Liver (tissue), 9 donors: ENCODE results near the gene LRTM1. TPM values are rescaled to one million over a fixed set of nuclear protein-coding genes. Genes with fewer than 3 reads are reported as not detected.

Source experiments
- DNase-seq: peaks from one replicate; pipeline ENCODE4 v3.0.0-alpha.2; 2017; ENCODE audit warnings: low spot score
- H3K27ac ChIP-seq, 2 donors: one replicate each; pipeline ENCODE4 v1.7.0; 2013; ENCODE audit warnings: inconsistent platforms in 2 of 2, low read length in 2 of 2, control low read depth in 1 of 2, low read depth in 1 of 2, mild to moderate bottlenecking in 1 of 2
- H3K27me3 ChIP-seq, 4 donors: one replicate each; pipeline versions ENCODE4 v1.6.1 to v1.7.0; 2013; ENCODE audit warnings: low read length in 3 of 4, inconsistent platforms in 1 of 4, mild to moderate bottlenecking in 1 of 4, moderate library complexity in 1 of 4; ENCODE audit not compliant: control insufficient read depth in 4 of 4, insufficient read depth in 4 of 4
- H3K36me3 ChIP-seq, 4 donors: one replicate each; pipeline versions ENCODE4 v1.6.1 to v1.7.0; 2013; ENCODE audit warnings: low read length in 3 of 4, mild to moderate bottlenecking in 3 of 4, low read depth in 1 of 4, moderate library complexity in 1 of 4; ENCODE audit not compliant: control insufficient read depth in 4 of 4, insufficient read depth in 3 of 4
- H3K4me1 ChIP-seq, 4 donors: one replicate each; pipeline versions ENCODE4 v1.6.1 to v1.7.0; 2013; ENCODE audit warnings: low read length in 3 of 4, mild to moderate bottlenecking in 3 of 4, moderate library complexity in 1 of 4; ENCODE audit not compliant: control insufficient read depth in 4 of 4, insufficient read depth in 4 of 4
- H3K4me3 ChIP-seq, 3 donors: one replicate each; pipeline versions ENCODE4 v1.6.1 to v1.7.0; 2013; ENCODE audit warnings: low read length in 3 of 3, control low read depth in 1 of 3, low read depth in 1 of 3, mild to moderate bottlenecking in 1 of 3
- H3K9ac ChIP-seq, 2 donors: one replicate each; pipeline ENCODE4 v1.7.0; 2013; ENCODE audit warnings: low read length in 2 of 2, mild to moderate bottlenecking in 2 of 2, moderate library complexity in 2 of 2, control low read depth in 1 of 2, low read depth in 1 of 2
- H3K9me3 ChIP-seq, 4 donors: one replicate each; pipeline versions ENCODE4 v1.6.1 to v1.7.0; 2013; ENCODE audit warnings: low read length in 3 of 4; ENCODE audit not compliant: control insufficient read depth in 4 of 4
- ATF3 ChIP-seq: IDR thresholded peaks from 2 replicates; pipeline ENCODE4 v1.6.1; 2016; ENCODE audit warnings: antibody characterized with exemption
- CTCF ChIP-seq: fragments of 150-350 bp; IDR thresholded peaks from 2 replicates; pipeline ENCODE4 v1.5.1; 2017; ENCODE audit warnings: improper control_type of control experiment, low read depth, low read length; ENCODE audit not compliant: missing input control
- EGR1 ChIP-seq, 2 donors: IDR thresholded peaks; 2 replicates each; pipeline ENCODE4 v1.6.1; 2016 to 2018; ENCODE audit warnings: antibody characterized with exemption in 2 of 2, low read depth in 2 of 2
- FOXA1 ChIP-seq: IDR thresholded peaks from 2 replicates; pipeline ENCODE4 v1.6.1; 2016; ENCODE audit warnings: antibody characterized with exemption
- FOXA2 ChIP-seq: IDR thresholded peaks from 2 replicates; pipeline ENCODE4 v1.6.1; 2016; ENCODE audit warnings: antibody characterized with exemption
- HNF4A ChIP-seq, 2 donors: conservative IDR thresholded peaks; 2 replicates each; pipeline ENCODE4 v1.6.1; 2016; ENCODE audit warnings: antibody characterized with exemption in 2 of 2, mild to moderate bottlenecking in 2 of 2
- HNF4G ChIP-seq: IDR thresholded peaks from 2 replicates; pipeline ENCODE4 v1.6.1; 2016; ENCODE audit warnings: antibody characterized with exemption
- JUND ChIP-seq, 2 donors: IDR thresholded peaks; 2 replicates each; pipeline ENCODE4 v1.6.1; 2016; ENCODE audit warnings: antibody characterized with exemption in 2 of 2
- MAX ChIP-seq: IDR thresholded peaks from 2 replicates; pipeline ENCODE4 v1.6.1; 2016; ENCODE audit warnings: antibody characterized with exemption
- NR2F2 ChIP-seq: IDR thresholded peaks from 2 replicates; pipeline ENCODE4 v1.6.1; 2016; ENCODE audit warnings: antibody characterized with exemption
- RAD21 ChIP-seq, 2 donors: IDR thresholded peaks; 2 replicates each; pipeline ENCODE4 v1.6.1; 2016; ENCODE audit warnings: antibody characterized with exemption in 2 of 2, mild to moderate bottlenecking in 2 of 2
- RXRA ChIP-seq, 2 donors: IDR thresholded peaks; 2 replicates each; pipeline ENCODE4 v1.6.1; 2017 to 2018; ENCODE audit warnings: antibody characterized with exemption in 2 of 2, mild to moderate bottlenecking in 1 of 2
- TAF1 ChIP-seq: conservative IDR thresholded peaks from 2 replicates; pipeline ENCODE4 v1.6.1; 2016; ENCODE audit warnings: antibody characterized with exemption, mild to moderate bottlenecking
- WGBS: extraction: QIAGEN DNeasy Blood & Tissue Kit; methylation state at CpG from one replicate; pipeline ENCODE4 v1.1.7; 2013; 5-methylcytosine and 5-hydroxymethylcytosine counted together
- polyA plus RNA-seq, 2 donors: library from polyadenylated mRNA; stranded (reverse) in 1 of 2; unstranded in 1 of 2; fragments of 200-250 nt in 1 of 2; fragments of >200 nt in 1 of 2; fragmentation: Nextera tagmentation in 1 of 2; extraction: Ambion mirVana in 1 of 2; gene quantifications; one replicate each; pipeline versions ENCODE4 v1.2.1 to v1.2.3, GENCODE V29; 2013 to 2015
- total RNA-seq, 2 donors: library from RNA; depleted of rRNA; stranded (reverse); fragments of >200 nt; gene quantifications; one replicate each; pipeline ENCODE4 v1.2.3, GENCODE V29; 2014
- TF ChIP-seq, protein P1 (sequence below): IDR thresholded peaks from 2 replicates; pipeline ENCODE4 v1.6.1; 2016; ENCODE audit warnings: antibody characterized with exemption
- donor health status: healthy.
- donor health status: healthy.
- donor health status: healthy.
- donor health status: healthy.
- donor health status: healthy.

Gene LRTM1
- total and polyA plus RNA-seq, 4 donors, result not detected

DNA sequence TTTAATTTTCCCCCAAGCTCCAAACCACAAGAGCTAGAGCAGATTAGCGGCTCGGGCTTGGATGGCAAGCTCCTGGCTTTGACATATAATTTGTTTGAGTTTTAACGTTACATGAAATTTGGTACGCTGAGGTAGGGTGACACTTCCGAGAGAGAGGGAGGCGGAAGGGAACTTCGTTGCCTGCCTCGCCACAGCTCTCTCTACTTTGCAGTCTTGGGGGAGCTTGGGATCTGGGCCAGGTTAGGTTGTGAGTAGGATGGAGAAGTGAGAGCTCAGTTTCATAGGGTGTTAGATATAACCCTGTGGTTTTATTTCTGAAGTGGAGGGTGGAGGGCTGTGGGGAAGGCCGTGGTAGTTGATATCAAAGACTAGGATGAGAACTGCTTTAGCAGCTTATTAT lies 39.7 kb downstream of the LRTM1 start:
- Histone ChIP-seq H3K27me3 (peaks cover 0 to 2% (median 0%) of the 10 kb centered on the region in 4 donors), H3K9me3 (no peaks in the 10 kb centered on the region), H3K36me3 (no peaks in the 10 kb centered on the region), H3K9ac (no peak overlapping the region), H3K4me1 (no peaks in the 10 kb centered on the region), H3K27ac (no peak overlapping the region), H3K4me3 (no peak overlapping the region)
- 85% methylated on average over 9 of the region's 9 CpGs for WGBS
- TF ChIP-seq NR2F2, result no peak
- TF ChIP-seq TAF1, result no peak
- TF ChIP-seq RAD21 (IDR thresholded peaks at IDR 0.05), result no peak
- no peak for TF ChIP-seq ATF3
- no peak for TF ChIP-seq HNF4G
- TF ChIP-seq MAX, result no peak
- TF ChIP-seq CTCF, result no peak
- no peak for TF ChIP-seq HNF4A (conservative IDR thresholded peaks at IDR 0.05)
- no peak for DNase-seq

- H3K4me3 ChIP-seq, result no peak overlapping the region
- H3K9me3 ChIP-seq, result peaks cover 0 to 1% (median 0%) of the 10 kb centered on the region in 4 donors
- peaks cover 0 to 2% (median 0%) of the 10 kb centered on the region in 4 donors for H3K27me3 ChIP-seq
- TF ChIP-seq, protein P1, sequence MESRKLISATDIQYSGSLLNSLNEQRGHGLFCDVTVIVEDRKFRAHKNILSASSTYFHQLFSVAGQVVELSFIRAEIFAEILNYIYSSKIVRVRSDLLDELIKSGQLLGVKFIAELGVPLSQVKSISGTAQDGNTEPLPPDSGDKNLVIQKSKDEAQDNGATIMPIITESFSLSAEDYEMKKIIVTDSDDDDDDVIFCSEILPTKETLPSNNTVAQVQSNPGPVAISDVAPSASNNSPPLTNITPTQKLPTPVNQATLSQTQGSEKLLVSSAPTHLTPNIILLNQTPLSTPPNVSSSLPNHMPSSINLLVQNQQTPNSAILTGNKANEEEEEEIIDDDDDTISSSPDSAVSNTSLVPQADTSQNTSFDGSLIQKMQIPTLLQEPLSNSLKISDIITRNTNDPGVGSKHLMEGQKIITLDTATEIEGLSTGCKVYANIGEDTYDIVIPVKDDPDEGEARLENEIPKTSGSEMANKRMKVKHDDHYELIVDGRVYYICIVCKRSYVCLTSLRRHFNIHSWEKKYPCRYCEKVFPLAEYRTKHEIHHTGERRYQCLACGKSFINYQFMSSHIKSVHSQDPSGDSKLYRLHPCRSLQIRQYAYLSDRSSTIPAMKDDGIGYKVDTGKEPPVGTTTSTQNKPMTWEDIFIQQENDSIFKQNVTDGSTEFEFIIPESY, result no peak
- TF ChIP-seq FOXA1 (no peak), HNF4A (conservative IDR thresholded peaks at IDR 0.05) (no peak)
- no peak overlapping the region for H3K9ac ChIP-seq
- H3K27ac ChIP-seq, result no peak overlapping the region
- H3K36me3 ChIP-seq, result no peaks in the 10 kb centered on the region
- WGBS, result 67% methylated on average over 3 of the region's 3 CpGs
- no peak for DNase-seq
- no peaks in the 10 kb centered on the region for H3K4me1 ChIP-seq
Measured at GRCh38 chr3:54882129-54882833, 45.6 kb downstream of the LRTM1 start.

GRCh38 chr3:54878145-54878544 lies 49.7 kb downstream of the LRTM1 start:
- no peak for DNase-seq
- Histone ChIP-seq H3K4me3 (no peak overlapping the region), H3K36me3 (no peaks in the 10 kb centered on the region), H3K9ac (no peak overlapping the region), H3K27ac (no peak overlapping the region), H3K27me3 (peaks cover 0 to 10% (median 0%) of the 10 kb centered on the region in 4 donors), H3K9me3 (peaks cover 0 to 1% (median 0%) of the 10 kb centered on the region in 4 donors), H3K4me1 (no peaks in the 10 kb centered on the region)
- WGBS, result 55% methylated on average over 7 of the region's 7 CpGs
- TF ChIP-seq RAD21 (IDR thresholded peaks at IDR 0.05), result no peak
- TF ChIP-seq TAF1, result no peak
- TF ChIP-seq FOXA2, result no peak
- TF ChIP-seq JUND (IDR thresholded peaks at IDR 0.05), result no peak
- TF ChIP-seq HNF4A (conservative IDR thresholded peaks at IDR 0.05), result no peak
- TF ChIP-seq, protein P1, result no peak
- no peak for TF ChIP-seq EGR1 (IDR thresholded peaks at IDR 0.05; ENCODE audit: low read depth in 2 of 2)
- no peak for TF ChIP-seq NR2F2
- TF ChIP-seq MAX, result no peak
- TF ChIP-seq RXRA (IDR thresholded peaks at IDR 0.05), result no peak
